ENCODE results near the gene SNAPC5. TPM values are rescaled to one million over a fixed set of nuclear protein-coding genes. Genes with fewer than 3 reads are reported as not detected.

The SNAPC5 gene
- total RNA-seq, 1 donor from 2014 or later: 3.7 TPM

DNA sequence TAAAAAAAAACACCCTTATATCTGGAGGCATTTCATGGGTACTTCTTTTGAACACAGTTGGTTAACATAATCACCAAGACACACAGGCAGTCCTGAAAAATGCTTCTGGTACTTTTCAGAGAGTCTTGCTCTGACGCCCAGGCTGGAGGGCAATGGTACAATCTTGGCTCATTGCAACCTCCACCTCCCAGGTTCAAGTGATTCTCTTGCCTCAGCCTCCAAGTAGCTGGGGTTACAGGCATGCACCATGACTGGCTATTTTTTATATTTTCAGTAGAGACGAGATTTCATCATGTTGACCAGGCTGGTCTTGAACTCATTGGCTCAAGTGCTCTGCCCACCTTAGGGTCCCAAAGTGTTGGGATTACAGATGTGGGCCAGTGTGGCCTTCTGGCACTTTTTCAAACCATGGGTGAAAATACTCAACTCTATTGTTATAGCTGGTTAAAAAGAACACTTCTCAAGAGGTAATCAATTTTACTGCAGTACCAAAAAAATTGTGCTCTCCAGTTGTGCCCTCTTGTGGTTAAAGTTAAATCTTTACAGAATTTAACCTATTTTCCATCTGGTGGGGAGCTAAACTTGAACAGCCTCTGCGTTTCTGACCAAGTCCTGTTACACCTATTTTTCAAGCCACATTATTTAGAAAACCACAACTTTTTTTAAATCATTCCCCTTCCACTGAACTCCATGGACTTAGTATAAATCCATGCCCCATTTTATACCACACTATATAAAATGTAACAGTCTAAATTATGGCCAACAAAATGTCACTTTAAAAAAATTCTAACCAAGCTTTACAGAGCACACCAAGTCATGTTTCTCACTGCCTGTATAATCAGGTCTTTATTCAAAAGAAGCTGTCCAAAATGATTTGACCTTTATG, 1.2 kb upstream of the SNAPC5 start:
- TF ChIP-seq, protein P1, sequence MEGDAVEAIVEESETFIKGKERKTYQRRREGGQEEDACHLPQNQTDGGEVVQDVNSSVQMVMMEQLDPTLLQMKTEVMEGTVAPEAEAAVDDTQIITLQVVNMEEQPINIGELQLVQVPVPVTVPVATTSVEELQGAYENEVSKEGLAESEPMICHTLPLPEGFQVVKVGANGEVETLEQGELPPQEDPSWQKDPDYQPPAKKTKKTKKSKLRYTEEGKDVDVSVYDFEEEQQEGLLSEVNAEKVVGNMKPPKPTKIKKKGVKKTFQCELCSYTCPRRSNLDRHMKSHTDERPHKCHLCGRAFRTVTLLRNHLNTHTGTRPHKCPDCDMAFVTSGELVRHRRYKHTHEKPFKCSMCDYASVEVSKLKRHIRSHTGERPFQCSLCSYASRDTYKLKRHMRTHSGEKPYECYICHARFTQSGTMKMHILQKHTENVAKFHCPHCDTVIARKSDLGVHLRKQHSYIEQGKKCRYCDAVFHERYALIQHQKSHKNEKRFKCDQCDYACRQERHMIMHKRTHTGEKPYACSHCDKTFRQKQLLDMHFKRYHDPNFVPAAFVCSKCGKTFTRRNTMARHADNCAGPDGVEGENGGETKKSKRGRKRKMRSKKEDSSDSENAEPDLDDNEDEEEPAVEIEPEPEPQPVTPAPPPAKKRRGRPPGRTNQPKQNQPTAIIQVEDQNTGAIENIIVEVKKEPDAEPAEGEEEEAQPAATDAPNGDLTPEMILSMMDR (IDR thresholded peaks at IDR 0.05): peak; percentile 16 to 38 (median 27)
- Histone ChIP-seq H3K4me3 (no peak overlapping the region), H3K27me3 (no peaks in the 10 kb centered on the region), H3K9me3 (no peaks in the 10 kb centered on the region), H3K27ac (no peak overlapping the region), H3K4me1 (peaks cover 13 to 24% of the 10 kb centered on the region in 2 donors), H3K36me3 (peaks cover 47 to 62% of the 10 kb centered on the region in 2 donors)
- DNase-seq (ENCODE audit: low spot score in 2 of 2): no peak
- intact Hi-C loops (cut with DNase I): loop anchor here (10.0 kb wide), 1 partner anchor 884 kb away; the partner anchor contains the start of gene INTS14

DNA sequence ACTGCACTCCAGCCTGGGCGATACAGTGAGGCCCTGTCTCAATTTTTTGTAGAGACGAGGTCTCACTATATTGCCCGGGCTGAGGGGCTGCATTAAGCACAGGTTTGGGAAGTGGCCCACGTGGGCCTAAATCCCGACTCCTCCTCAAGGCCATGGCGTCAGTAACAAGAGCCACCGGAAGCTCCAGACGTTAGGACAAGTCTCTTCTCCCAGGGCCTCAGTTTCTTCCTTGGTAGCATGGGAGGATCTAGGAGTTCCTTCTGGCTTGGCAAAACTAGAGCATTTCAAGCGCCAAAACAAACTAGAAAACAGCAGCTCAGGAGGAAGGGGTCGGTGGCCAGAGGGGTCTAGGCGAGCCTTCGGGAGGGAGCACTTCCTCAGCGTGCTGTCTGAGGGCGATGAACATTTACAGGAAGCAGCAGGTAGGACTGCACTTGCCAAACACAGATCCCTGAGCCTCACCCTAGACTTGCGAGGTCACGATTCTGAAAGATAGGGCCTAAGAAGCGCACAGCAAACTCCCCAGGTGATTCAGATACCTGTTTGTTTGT, 536 bp downstream of the SNAPC5 start:
- Histone ChIP-seq H3K9me3 (no peaks in the 10 kb centered on the region), H3K27me3 (no peaks in the 10 kb centered on the region), H3K36me3 (peaks cover 35 to 63% of the 10 kb centered on the region in 2 donors), H3K4me1 (peaks cover 5 to 11% of the 10 kb centered on the region in 2 donors), H3K27ac (peak overlapping the region; percentile 87 to 91), H3K4me3 (peak overlapping the region; percentile 67 to 94)
- DNase-seq (ENCODE audit: low spot score in 2 of 2): no peak
- intact Hi-C loops (cut with DNase I): loop anchor here (1.0 to 10.0 kb wide), 4 partner anchors 8 to 882 kb away; partner anchors contain the start of genes INTS14, MAP2K1, TIPIN and ZWILCH
- TF ChIP-seq, protein P1 (IDR thresholded peaks at IDR 0.05): no peak

GRCh38 chr15:66494262-66494661, 3.3 kb downstream of the SNAPC5 start:
- H3K36me3 ChIP-seq: peaks cover 26 to 62% of the 10 kb centered on the region in 2 donors
- no peak overlapping the region for H3K4me3 ChIP-seq
- no peak for DNase-seq (ENCODE audit: low spot score in 2 of 2)
- no peaks in the 10 kb centered on the region for H3K27me3 ChIP-seq
- H3K27ac ChIP-seq: no peak overlapping the region
- peaks cover 5 to 11% of the 10 kb centered on the region in 2 donors for H3K4me1 ChIP-seq
- TF ChIP-seq, protein P1 (IDR thresholded peaks at IDR 0.05): no peak
- intact Hi-C loops (cut with DNase I): loop anchor here (10.0 kb wide), 1 partner anchor 879 kb away; the partner anchor contains the start of gene INTS14
- H3K9me3 ChIP-seq: no peaks in the 10 kb centered on the region

- no peaks in the 10 kb centered on the region for H3K27me3 ChIP-seq
- no peak overlapping the region for H3K27ac ChIP-seq
Observed at GRCh38 chr15:66491846-66492245, 5.7 kb downstream of the SNAPC5 start.

DNA sequence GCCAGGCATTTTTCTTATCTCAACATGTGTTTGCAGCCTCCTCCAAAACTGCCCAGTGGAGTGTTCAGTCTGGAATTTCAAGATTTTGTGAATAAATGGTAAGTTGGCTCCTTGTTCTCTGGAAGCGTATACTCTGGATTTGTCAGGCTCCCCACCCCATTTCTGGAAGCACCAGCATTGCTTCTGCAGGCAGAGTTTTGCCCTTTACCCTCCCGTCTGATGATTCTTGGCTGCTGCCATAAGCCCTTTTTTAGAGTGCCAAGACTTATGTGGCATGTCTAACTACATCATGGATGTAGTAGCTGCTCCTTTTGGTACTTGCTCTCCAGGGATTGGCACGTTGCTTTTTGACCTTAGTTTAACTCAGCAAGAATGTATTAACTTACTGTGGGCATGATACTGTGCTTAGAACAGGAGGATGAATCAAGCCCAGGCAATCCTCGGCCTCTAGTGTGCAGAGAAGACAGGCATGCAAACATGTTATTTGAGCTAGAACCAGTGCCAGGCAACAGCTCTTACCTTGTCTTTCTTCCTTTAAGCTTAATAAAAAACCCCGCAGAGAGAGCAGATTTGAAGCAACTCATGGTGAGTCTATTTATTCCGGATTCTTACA, 8.3 kb downstream of the SNAPC5 start:
- DNase-seq (ENCODE audit: low spot score in 2 of 2): peak in 1 of 2 donors; percentile 43
- no peaks in the 10 kb centered on the region for H3K27me3 ChIP-seq
- intact Hi-C loops (cut with DNase I): no loop called here
- H3K36me3 ChIP-seq: peaks cover 35 to 69% of the 10 kb centered on the region in 2 donors
- TF ChIP-seq, protein P1 (IDR thresholded peaks at IDR 0.05): no peak
- no peaks in the 10 kb centered on the region for H3K9me3 ChIP-seq
- H3K27ac ChIP-seq: no peak overlapping the region
- no peak overlapping the region for H3K4me3 ChIP-seq
- H3K4me1 ChIP-seq: no peaks in the 10 kb centered on the region

More at GRCh38 chr15:66491846-66492245, 5.7 kb downstream of the SNAPC5 start:
- no peaks in the 10 kb centered on the region for H3K9me3 ChIP-seq
- peak in 1 of 2 donors; percentile 38 for DNase-seq (ENCODE audit: low spot score in 2 of 2)
- no peak overlapping the region for H3K4me3 ChIP-seq
- intact Hi-C loops (cut with DNase I): loop anchor here (10.0 kb wide), 1 partner anchor 877 kb away; the partner anchor contains the start of gene INTS14
- H3K36me3 ChIP-seq: peaks cover 28 to 67% of the 10 kb centered on the region in 2 donors
- H3K4me1 ChIP-seq: peaks cover 5% of the 10 kb centered on the region in 2 donors
- TF ChIP-seq, protein P1 (IDR thresholded peaks at IDR 0.05): no peak

Data from ascending aorta (tissue), 2 donors.